Measurements from ENCODE around the gene RIN1. TPM values are rescaled to one million over a fixed set of nuclear protein-coding genes. Genes with fewer than 3 reads are reported as not detected.
A peak's percentile ranks its signal among the peaks of the same experiment; 100 is the strongest.
"Not testable (repeated sequence)": the region's sequence is repeated elsewhere in the genome, so short reads cannot be mapped to it uniquely, and the experiment has no call there.

RIN1 gene
- polyA plus RNA-seq, 2 donors: 18.1 to 27.3 TPM

DNA sequence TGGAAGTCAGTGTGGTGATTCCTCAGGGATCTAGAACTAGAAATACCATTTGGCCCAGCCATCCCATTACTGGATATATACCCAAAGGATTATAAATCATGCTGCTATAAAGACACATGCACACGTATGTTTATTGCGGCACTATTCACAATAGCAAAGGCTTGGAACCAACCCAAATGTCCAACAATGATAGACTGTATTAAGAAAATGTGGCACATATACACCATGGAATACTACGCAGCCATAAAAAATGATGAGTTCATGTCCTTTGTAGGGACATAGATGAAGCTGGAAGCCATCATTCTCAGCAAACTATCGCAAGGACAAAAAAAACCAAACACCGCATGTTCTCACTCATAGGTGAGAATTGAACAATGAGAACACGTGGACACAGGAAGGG, 15.5 kb downstream of the RIN1 start:
- H3K4me1 ChIP-seq (ENCODE audit: control insufficient read depth in 2 of 2, insufficient read depth in 2 of 2, low read length in 1 of 2): peaks cover 9 to 25% of the 10 kb centered on the region in 2 donors
- not testable (repeated sequence) for H3K27me3 ChIP-seq (ENCODE audit: control insufficient read depth in 1 of 2, insufficient read depth in 2 of 2, low read length in 2 of 2); H3K9me3 ChIP-seq (ENCODE audit: control insufficient read depth in 2 of 2, insufficient read depth in 1 of 2, low read depth in 1 of 2, low read length in 1 of 2); H3K36me3 ChIP-seq (ENCODE audit: control insufficient read depth in 2 of 2, insufficient read depth in 2 of 2, low read length in 1 of 2); H3K27ac ChIP-seq (ENCODE audit: low read depth in 2 of 2, low read length in 1 of 2); H3K4me3 ChIP-seq (ENCODE audit: low read depth in 1 of 2, low read length in 2 of 2)
- 90 to 93% methylated on average over 6 of the region's 6 CpGs for WGBS, 2 donors

DNA sequence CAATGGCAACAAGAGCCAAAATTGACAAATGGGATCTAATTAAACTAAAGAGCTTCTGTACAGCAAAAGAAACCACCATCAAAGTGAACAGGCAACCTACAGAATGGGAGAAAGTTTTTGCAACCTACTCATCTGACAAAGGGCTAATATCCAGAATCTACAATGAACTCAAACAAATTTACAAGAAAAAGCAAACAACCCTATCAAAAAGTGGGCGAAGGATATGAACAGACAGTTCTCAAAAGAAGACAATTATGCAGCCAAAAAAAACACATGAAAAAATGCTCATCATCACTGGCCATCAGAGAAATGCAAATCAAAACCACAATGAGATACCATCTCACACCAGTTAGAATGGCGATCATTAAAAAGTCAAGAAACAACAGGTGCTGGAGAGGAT, 15.9 kb downstream of the RIN1 start:
- H3K4me1 ChIP-seq (ENCODE audit: control insufficient read depth in 2 of 2, insufficient read depth in 2 of 2, low read length in 1 of 2): peaks cover 9 to 22% of the 10 kb centered on the region in 2 donors
- 83 to 97% methylated on average over 1 to 2 of the region's 2 CpGs for WGBS, 2 donors
- not testable (repeated sequence) for H3K4me3 ChIP-seq (ENCODE audit: low read depth in 1 of 2, low read length in 2 of 2); H3K27ac ChIP-seq (ENCODE audit: low read depth in 2 of 2, low read length in 1 of 2); H3K36me3 ChIP-seq (ENCODE audit: control insufficient read depth in 2 of 2, insufficient read depth in 2 of 2, low read length in 1 of 2); H3K9me3 ChIP-seq (ENCODE audit: control insufficient read depth in 2 of 2, insufficient read depth in 1 of 2, low read depth in 1 of 2, low read length in 1 of 2); H3K27me3 ChIP-seq (ENCODE audit: control insufficient read depth in 1 of 2, insufficient read depth in 2 of 2, low read length in 2 of 2)

DNA sequence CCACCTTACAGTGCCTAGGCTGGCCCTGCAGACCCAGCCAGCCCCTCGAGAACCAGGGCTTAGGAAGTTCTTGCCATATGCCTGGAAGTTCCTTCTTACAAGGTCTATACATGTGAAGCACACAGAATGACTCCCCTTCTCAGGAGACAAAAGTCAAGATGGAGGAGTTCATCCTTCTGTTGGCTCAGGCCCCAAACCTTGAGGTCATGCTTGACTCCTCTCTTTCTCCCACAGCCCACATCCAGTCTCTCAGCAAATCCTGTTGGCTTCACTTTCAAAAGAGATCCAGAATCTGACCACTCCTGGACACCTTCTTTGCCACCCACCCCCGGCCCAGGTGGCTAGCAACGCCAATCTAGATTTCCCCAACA, 17.6 kb downstream of the RIN1 start:
- peaks cover 9 to 25% of the 10 kb centered on the region in 2 donors for H3K4me1 ChIP-seq (ENCODE audit: control insufficient read depth in 2 of 2, insufficient read depth in 2 of 2, low read length in 1 of 2)
- 74% methylated on average over 3 of the region's 3 CpGs for WGBS, 2 donors
- H3K4me3 ChIP-seq (ENCODE audit: low read depth in 1 of 2, low read length in 2 of 2): no peak overlapping the region
- no peaks in the 10 kb centered on the region for H3K9me3 ChIP-seq (ENCODE audit: control insufficient read depth in 2 of 2, insufficient read depth in 1 of 2, low read depth in 1 of 2, low read length in 1 of 2)
- no peaks in the 10 kb centered on the region for H3K36me3 ChIP-seq (ENCODE audit: control insufficient read depth in 2 of 2, insufficient read depth in 2 of 2, low read length in 1 of 2)
- peak overlapping the region; percentile 50 to 74 for H3K27ac ChIP-seq (ENCODE audit: low read depth in 2 of 2, low read length in 1 of 2)
- H3K27me3 ChIP-seq (ENCODE audit: control insufficient read depth in 1 of 2, insufficient read depth in 2 of 2, low read length in 2 of 2): no peaks in the 10 kb centered on the region

DNA sequence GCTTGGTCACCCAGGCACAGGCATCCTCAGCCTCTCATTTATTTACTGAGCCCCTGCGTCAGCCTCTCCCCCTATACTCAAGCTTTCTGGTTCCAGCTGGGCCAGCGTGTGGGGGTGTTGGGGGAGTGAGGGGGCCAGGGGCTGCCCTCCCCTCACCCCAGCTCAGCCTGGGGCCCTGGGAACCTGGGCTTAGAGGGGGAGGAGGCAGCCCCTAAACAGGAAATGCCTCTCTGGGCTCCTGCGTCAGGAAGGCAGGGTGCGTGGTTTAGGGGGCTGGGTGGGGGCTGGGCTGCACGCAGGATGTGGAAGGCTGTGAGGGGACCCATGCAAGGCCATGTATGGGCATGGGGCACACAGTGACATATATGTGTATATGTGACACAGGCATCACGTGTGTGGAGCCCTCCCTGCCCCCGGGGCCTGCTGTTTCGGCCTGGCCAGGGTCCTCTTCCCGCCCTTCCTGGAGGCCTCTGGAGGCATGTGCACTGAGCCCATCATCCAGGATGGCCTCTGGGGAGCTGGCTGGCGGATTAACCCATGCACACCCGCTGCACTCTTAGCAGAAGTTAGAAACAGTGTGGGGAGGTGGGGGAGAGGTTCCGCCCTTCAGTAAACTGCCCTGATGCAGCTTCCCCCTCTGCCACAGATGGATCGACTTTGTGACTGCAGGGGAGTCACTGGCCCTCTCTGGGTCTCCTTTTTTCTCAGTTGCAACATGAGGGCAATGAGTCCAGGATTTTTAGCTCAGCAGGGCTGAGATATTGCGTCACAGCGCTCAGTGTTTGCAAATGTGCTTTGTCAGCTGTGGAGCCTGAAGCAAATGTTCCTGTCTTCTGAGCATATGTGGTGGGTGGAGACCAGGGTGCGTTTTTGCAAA, 18.3 kb downstream of the RIN1 start:
- 30 to 34% methylated on average over 16 of the region's 16 CpGs for WGBS, 2 donors
- Histone ChIP-seq H3K4me3 (ENCODE audit: low read depth in 1 of 2, low read length in 2 of 2) (no peak overlapping the region), H3K27ac (ENCODE audit: low read depth in 2 of 2, low read length in 1 of 2) (peak overlapping the region; percentile 74 to 84), H3K27me3 (ENCODE audit: control insufficient read depth in 1 of 2, insufficient read depth in 2 of 2, low read length in 2 of 2) (no peaks in the 10 kb centered on the region), H3K4me1 (ENCODE audit: control insufficient read depth in 2 of 2, insufficient read depth in 2 of 2, low read length in 1 of 2) (peaks cover 9 to 26% of the 10 kb centered on the region in 2 donors), H3K9me3 (ENCODE audit: control insufficient read depth in 2 of 2, insufficient read depth in 1 of 2, low read depth in 1 of 2, low read length in 1 of 2) (no peaks in the 10 kb centered on the region), H3K36me3 (ENCODE audit: control insufficient read depth in 2 of 2, insufficient read depth in 2 of 2, low read length in 1 of 2) (no peaks in the 10 kb centered on the region)

DNA sequence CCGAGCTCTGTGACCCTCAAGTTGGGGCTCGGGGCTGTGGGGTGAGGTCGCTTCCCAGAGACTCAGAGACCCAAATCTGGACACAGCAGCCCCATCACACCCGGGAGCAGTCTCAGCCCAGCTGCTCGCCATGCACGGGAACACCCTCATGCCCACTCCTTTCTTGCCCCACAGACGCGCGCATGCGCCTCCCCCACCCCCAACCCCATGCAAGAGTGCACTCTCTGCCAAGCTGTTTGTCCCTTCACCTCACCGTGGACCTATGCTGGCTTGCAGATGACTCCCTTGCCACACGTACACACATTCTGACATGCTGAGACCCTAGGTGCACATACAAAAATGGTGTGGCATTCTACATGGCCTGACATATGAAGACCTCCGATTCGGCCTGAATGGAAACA, 18.9 kb downstream of the RIN1 start:
- Histone ChIP-seq H3K27me3 (ENCODE audit: control insufficient read depth in 1 of 2, insufficient read depth in 2 of 2, low read length in 2 of 2) (no peaks in the 10 kb centered on the region), H3K4me1 (ENCODE audit: control insufficient read depth in 2 of 2, insufficient read depth in 2 of 2, low read length in 1 of 2) (peaks cover 9 to 26% of the 10 kb centered on the region in 2 donors), H3K4me3 (ENCODE audit: low read depth in 1 of 2, low read length in 2 of 2) (no peak overlapping the region), H3K36me3 (ENCODE audit: control insufficient read depth in 2 of 2, insufficient read depth in 2 of 2, low read length in 1 of 2) (no peaks in the 10 kb centered on the region), H3K27ac (ENCODE audit: low read depth in 2 of 2, low read length in 1 of 2) (peak overlapping the region; percentile 74 to 84), H3K9me3 (ENCODE audit: control insufficient read depth in 2 of 2, insufficient read depth in 1 of 2, low read depth in 1 of 2, low read length in 1 of 2) (no peaks in the 10 kb centered on the region)
- WGBS, 2 donors: 27 to 28% methylated on average over 14 of the region's 14 CpGs

DNA sequence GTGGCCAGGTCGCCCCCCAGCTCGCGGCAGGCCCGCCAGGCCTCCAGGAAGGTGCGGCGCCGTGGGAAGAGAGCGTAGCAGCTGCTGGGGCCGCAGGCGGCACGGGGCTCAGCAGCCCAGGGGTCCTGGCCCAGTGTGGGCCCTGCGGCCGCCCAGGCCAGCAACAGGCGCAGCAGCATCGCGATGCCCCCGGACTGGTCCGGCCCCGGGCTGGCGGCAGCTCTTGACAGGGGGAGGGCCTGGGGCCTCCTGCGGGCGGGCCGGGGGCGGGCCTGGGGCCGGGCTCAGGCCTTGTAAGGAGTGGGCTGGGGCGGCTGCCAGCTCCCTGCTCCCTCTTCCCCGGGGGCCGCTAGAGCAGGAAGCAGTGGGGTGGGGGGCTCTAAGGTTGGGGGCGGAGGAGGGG, 19.4 kb downstream of the RIN1 start, which contains the start of gene CD248:
TSS of gene CD248 (minus strand) at position 196 of the 403 bp plus-strand sequence. CDS start at position 179, 17 bp downstream.
- no peaks in the 10 kb centered on the region for H3K36me3 ChIP-seq (ENCODE audit: control insufficient read depth in 2 of 2, insufficient read depth in 2 of 2, low read length in 1 of 2)
- peak within 1 kb of the TSS; percentile 11 to 33 for H3K4me3 ChIP-seq (ENCODE audit: low read depth in 1 of 2, low read length in 2 of 2)
- no peaks in the 10 kb centered on the region for H3K9me3 ChIP-seq (ENCODE audit: control insufficient read depth in 2 of 2, insufficient read depth in 1 of 2, low read depth in 1 of 2, low read length in 1 of 2)
- WGBS, 2 donors: 22% methylated on average over 22 to 29 of the region's 29 CpGs
- peaks cover 9 to 26% of the 10 kb centered on the region in 2 donors for H3K4me1 ChIP-seq (ENCODE audit: control insufficient read depth in 2 of 2, insufficient read depth in 2 of 2, low read length in 1 of 2)
- no peaks in the 10 kb centered on the region for H3K27me3 ChIP-seq (ENCODE audit: control insufficient read depth in 1 of 2, insufficient read depth in 2 of 2, low read length in 2 of 2)
- H3K27ac ChIP-seq (ENCODE audit: low read depth in 2 of 2, low read length in 1 of 2): peak within 1 kb of the TSS; percentile 74 to 84

DNA sequence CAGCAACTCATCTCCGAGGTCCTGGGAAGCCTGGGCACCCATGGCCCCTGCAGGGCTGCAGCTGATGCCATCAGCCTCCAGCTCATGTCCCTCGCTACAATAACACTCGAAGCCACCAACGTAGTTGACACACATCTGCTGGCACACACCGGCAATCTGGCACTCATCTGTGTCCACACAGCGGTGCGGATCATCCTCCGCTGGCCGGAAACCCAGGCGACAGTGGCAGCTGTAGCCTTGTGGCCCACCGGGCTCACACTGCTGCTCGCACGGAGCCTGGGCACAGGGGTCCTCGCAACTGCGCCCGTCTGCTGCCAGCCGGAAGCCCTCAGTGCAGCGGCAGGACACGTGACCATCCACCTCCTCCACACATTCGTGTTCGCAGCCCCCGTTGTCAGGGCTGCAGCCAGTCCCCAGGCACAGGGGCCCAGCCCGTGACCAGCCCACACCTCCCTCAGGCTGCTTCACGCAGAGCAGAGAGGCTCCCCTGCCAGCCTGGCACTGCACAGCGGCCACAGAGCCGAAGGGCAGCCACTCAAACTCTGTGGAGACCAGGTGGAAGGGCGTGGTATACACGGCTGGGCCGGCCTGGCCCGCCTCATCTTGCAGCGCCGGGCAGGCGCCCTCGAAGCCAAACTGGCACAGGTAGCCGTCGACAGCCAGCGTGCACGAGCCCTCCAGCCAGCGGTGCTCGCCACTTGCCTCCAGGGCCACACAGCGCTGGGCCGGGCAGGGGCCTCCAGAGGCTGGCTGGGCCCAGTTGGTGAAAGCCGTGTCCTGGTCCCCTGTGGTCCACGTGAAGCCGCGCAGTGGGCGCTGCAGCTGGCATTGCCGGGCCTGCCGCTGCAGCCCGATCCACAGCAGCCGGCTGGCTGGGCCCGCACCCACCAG, 20.1 kb downstream of the RIN1 start:
- H3K36me3 ChIP-seq (ENCODE audit: control insufficient read depth in 2 of 2, insufficient read depth in 2 of 2, low read length in 1 of 2): no peaks in the 10 kb centered on the region
- WGBS, 2 donors: 42 to 57% methylated on average over 52 of the region's 52 CpGs
- H3K27ac ChIP-seq (ENCODE audit: low read depth in 2 of 2, low read length in 1 of 2): peak overlapping the region; percentile 37 to 74
- H3K4me1 ChIP-seq (ENCODE audit: control insufficient read depth in 2 of 2, insufficient read depth in 2 of 2, low read length in 1 of 2): peaks cover 9 to 26% of the 10 kb centered on the region in 2 donors
- H3K27me3 ChIP-seq (ENCODE audit: control insufficient read depth in 1 of 2, insufficient read depth in 2 of 2, low read length in 2 of 2): no peaks in the 10 kb centered on the region
- H3K4me3 ChIP-seq (ENCODE audit: low read depth in 1 of 2, low read length in 2 of 2): peak overlapping the region; percentile 11 to 33
- H3K9me3 ChIP-seq (ENCODE audit: control insufficient read depth in 2 of 2, insufficient read depth in 1 of 2, low read depth in 1 of 2, low read length in 1 of 2): no peaks in the 10 kb centered on the region

DNA sequence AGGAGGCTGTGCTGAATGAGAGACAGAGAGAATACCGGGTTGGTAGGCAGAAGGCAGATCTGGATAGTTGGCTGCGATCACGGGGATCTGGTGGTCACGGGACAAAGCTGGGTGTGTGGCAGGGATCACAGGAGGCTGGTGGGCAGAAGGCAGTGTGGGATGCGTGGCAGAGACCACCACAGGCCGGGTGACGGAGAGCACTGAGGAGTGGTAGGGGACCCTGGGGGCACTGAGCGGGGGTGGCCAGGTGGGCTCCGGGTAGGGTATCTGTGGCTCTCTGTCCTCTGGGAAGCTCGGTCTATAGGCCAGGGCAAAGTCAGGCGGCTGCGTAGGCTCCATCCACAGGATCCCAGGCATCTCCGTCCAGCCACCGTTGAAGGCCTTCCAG, 20.7 kb downstream of the RIN1 start:
- H3K36me3 ChIP-seq (ENCODE audit: control insufficient read depth in 2 of 2, insufficient read depth in 2 of 2, low read length in 1 of 2): no peaks in the 10 kb centered on the region
- no peaks in the 10 kb centered on the region for H3K9me3 ChIP-seq (ENCODE audit: control insufficient read depth in 2 of 2, insufficient read depth in 1 of 2, low read depth in 1 of 2, low read length in 1 of 2)
- H3K27me3 ChIP-seq (ENCODE audit: control insufficient read depth in 1 of 2, insufficient read depth in 2 of 2, low read length in 2 of 2): no peaks in the 10 kb centered on the region
- peak overlapping the region in 1 of 2 donors; percentile 33 for H3K4me3 ChIP-seq (ENCODE audit: low read depth in 1 of 2, low read length in 2 of 2)
- H3K4me1 ChIP-seq (ENCODE audit: control insufficient read depth in 2 of 2, insufficient read depth in 2 of 2, low read length in 1 of 2): peaks cover 9 to 26% of the 10 kb centered on the region in 2 donors
- 78 to 87% methylated on average over 10 to 14 of the region's 14 CpGs for WGBS, 2 donors
- peak overlapping the region in 1 of 2 donors; percentile 8 for H3K27ac ChIP-seq (ENCODE audit: low read depth in 2 of 2, low read length in 1 of 2)

DNA sequence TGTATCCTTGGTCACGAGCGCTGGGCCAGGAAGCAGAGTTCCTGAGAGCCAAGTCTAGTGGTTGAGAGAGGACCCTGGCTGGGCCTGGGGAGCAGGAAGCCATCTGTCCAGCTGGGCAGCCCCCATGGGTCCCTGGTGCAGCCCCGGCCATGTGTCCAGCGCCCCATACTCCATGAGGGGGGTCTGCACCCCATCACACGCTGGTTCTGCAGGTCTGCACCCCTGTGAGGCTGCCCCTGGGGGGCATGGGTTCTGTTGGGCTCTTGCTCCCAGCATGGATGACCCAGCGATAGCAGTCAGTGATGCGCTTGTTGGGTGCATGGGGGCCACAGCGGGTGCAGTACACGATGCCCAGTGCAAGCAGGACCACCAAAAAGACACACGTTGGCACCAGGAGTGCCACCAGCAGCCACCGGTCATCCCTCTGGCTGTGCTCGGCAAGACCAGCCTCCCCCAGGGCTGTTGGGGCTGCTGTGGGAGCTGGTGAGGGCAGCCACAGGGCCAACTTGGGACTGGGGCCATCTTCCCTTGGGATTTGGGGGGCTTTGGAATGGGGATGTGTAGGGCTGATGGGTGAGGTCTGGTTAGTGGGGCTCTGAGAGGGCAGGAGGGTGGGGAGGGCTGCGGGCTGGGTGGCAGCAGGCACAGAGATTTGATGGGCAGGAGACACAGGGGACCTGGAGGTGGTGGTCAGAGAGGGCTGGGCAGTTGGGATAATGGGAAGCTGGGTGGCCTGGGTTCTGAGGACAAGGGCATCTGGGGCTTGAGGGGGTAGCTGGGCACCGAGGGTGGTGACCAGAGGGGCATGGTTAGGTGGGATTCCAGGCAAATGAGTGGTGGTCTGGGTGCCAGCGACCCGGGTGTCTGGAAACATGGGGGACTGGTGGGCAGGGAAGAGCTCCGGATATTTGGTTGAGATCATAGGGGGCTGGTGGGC, 21.4 kb downstream of the RIN1 start:
- H3K27ac ChIP-seq (ENCODE audit: low read depth in 2 of 2, low read length in 1 of 2): peak overlapping the region in 1 of 2 donors; percentile 89
- H3K27me3 ChIP-seq (ENCODE audit: control insufficient read depth in 1 of 2, insufficient read depth in 2 of 2, low read length in 2 of 2): no peaks in the 10 kb centered on the region
- WGBS, 2 donors: 78 to 79% methylated on average over 17 of the region's 17 CpGs
- H3K4me1 ChIP-seq (ENCODE audit: control insufficient read depth in 2 of 2, insufficient read depth in 2 of 2, low read length in 1 of 2): peaks cover 9 to 26% of the 10 kb centered on the region in 2 donors
- H3K36me3 ChIP-seq (ENCODE audit: control insufficient read depth in 2 of 2, insufficient read depth in 2 of 2, low read length in 1 of 2): no peaks in the 10 kb centered on the region
- H3K9me3 ChIP-seq (ENCODE audit: control insufficient read depth in 2 of 2, insufficient read depth in 1 of 2, low read depth in 1 of 2, low read length in 1 of 2): no peaks in the 10 kb centered on the region
- H3K4me3 ChIP-seq (ENCODE audit: low read depth in 1 of 2, low read length in 2 of 2): peak overlapping the region in 1 of 2 donors; percentile 33
